GM12872 (cell line): Measurements from ENCODE around the gene UBL7.

Experiments used
- TF ChIP-seq, protein P1 (sequence below): IDR thresholded peaks from 3 replicates; pipeline ENCODE4 v1.5.1; 2011; ENCODE audit warnings: low read depth, mild to moderate bottlenecking, low read length, moderate library complexity; ENCODE audit not compliant: insufficient read depth

Gene UBL7

DNA sequence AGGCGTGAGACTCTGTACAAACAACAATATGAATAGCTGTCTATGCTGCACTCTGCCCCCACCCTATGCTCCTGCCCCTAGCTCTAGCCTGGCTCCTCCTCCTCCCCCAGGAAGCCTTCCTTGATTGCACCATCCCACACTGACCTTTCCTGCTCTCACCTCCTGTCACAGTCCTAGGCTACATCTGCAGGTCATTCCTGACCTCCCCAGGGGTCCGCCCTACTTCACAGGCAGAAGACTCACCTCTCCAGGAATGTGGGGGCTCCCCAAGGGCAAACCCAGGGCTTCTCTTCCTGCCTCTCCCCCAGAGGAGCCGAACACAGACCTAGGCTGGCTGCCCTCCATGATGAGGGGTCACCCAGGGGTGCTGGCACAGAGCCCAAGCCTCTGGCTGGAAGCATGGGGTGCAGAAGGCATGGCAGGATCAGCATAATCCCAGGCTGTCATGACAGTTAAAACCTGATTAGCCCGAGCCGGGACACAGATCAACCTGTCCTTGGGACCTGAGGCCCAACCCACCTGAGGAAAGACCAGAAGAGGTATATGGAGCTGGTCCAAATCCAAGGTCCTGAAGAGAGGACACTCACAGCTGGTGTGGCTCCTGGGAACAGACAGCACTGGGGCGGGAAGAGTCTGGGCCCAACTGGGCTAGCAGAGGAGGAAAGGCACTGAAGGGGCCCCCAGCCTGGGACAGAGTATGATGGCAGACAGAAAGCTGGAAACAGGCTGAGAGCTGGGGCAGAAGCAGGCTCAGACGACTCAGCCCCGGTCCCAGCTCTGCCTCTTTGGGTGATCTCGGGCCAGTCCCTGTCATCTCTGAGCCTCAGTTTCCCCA, 33.1 kb downstream of the UBL7 start:
- TF ChIP-seq, protein P1, sequence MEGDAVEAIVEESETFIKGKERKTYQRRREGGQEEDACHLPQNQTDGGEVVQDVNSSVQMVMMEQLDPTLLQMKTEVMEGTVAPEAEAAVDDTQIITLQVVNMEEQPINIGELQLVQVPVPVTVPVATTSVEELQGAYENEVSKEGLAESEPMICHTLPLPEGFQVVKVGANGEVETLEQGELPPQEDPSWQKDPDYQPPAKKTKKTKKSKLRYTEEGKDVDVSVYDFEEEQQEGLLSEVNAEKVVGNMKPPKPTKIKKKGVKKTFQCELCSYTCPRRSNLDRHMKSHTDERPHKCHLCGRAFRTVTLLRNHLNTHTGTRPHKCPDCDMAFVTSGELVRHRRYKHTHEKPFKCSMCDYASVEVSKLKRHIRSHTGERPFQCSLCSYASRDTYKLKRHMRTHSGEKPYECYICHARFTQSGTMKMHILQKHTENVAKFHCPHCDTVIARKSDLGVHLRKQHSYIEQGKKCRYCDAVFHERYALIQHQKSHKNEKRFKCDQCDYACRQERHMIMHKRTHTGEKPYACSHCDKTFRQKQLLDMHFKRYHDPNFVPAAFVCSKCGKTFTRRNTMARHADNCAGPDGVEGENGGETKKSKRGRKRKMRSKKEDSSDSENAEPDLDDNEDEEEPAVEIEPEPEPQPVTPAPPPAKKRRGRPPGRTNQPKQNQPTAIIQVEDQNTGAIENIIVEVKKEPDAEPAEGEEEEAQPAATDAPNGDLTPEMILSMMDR: no peak

DNA sequence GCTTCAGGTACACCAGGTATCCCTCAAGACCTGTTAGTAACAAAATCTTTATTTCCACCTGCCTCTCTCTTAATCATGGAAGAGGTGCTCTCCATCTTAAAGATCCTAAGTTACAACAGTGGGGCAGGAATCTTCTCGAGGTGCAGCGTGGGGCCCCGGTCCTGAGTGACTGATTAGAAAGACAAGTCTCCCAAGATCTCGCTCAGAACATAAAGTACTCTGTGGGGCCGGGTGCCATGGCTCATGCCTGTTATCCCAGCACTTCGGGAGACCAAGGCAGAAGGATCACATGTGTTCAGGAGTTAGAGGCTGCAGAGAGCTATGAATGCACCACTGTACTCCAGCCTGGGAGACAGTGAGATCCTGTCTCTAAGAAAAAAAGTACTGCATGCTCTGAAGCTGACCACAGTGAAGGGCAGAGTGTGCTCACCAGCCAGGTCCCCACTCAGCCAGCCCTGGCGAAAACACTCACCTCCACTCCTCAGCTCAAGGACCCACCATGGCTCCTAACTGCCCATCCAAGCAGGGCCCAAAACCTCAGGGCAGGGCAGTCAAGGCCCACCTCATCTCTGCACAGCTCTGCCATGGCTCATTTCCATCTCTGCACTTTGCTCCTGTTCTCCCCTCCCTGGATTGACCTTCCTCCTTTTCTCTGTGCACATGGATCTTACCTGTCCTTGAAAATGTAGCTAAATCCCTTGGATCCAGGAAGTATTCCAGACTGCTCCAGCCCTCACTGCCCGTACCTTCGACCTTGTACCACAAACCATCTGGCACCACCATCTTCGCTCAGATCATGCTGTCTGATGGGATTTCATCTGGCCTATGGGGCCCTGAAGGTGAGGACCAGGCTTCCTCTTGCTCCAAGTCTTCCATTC, 34.3 kb downstream of the UBL7 start:
- TF ChIP-seq, protein P1: no peak

DNA sequence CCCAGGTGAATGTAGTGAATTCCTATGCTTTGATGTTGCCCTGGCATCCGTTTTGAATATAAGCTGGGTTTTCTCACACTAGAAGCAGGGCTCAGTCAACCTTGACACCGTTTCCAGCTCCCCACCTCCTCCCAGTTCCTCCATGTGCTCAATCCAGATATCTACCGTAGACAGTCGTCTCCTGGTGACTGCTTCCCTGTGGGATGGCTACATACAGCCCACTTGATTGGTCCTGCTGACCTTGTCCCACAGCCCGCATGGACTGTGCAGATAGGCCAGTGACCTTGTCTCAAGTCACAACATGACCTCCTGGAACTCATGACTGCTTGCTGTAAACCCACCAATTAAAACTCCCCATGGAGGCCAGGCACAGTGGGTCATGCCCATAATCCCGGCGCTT, 35.3 kb downstream of the UBL7 start:
- TF ChIP-seq, protein P1: no peak

DNA sequence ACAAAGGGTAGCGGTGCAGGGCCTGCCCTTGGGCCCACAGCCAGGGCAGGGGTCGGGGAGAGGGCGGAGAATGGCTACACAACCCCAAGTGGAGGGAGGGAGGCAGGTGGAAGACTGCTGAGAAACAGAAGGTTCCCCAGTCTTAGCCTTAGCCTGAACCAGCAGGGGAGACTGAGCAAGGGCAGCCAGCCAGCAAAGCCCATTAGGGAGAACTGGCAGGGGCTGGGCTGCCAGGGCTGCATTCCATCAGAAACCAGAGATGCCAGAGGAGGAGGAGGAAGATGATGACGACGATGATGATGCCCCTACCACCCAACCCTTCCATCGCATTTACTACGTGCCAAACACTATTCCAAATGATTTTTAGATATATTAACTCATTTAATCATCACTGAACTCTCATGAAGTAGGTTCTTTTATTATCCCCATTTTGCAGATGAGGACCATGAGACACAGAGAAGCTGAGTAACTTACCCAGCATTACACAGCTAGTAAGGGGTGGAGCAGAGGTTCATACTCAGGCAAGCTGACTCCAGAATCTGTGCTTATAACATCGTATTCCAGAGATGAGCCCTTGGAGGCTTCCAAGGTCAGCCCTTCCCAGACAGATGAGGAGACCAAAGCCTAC, 35.9 kb downstream of the UBL7 start:
- TF ChIP-seq, protein P1: no peak

DNA sequence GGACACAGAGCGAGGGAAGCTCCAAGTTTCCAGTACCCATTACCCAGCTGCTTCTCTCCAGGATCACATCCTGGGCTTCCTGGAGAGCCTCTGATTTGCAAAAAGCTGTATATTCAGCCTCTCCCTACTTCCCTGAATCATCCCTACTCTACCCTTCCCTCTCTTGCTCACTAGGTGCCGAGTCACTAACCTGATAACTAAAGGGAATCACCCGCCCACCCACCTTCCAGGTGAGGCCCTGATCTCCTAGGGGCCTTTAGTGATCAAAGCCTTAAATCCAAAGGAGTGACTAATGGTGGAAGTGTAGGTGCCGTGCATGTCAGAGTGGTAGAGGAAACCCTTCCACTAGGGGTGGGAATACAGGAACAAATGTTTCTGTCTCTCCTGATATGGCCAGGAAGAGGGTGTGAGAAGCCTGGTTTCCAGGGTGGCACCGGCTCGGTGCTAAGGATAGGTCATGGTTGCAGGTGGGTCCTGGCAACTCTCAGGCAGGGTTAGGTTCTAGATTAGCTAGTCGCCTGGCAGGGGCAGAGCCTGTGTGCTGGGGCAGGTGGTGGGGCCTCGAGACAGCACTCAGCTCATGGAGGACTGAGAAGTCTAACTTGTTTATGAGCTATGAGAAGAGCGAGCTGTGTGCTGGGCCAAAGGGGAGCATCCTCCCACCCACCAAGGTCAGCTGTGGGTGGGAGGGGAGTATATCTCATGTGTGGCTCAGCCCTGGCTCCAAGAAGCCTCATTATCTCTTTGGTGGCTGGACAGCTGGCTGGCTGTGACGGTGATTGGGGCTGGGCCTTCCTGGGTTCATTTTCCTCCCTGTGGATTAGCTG, 37.3 kb downstream of the UBL7 start:
- TF ChIP-seq, protein P1: no peak

DNA sequence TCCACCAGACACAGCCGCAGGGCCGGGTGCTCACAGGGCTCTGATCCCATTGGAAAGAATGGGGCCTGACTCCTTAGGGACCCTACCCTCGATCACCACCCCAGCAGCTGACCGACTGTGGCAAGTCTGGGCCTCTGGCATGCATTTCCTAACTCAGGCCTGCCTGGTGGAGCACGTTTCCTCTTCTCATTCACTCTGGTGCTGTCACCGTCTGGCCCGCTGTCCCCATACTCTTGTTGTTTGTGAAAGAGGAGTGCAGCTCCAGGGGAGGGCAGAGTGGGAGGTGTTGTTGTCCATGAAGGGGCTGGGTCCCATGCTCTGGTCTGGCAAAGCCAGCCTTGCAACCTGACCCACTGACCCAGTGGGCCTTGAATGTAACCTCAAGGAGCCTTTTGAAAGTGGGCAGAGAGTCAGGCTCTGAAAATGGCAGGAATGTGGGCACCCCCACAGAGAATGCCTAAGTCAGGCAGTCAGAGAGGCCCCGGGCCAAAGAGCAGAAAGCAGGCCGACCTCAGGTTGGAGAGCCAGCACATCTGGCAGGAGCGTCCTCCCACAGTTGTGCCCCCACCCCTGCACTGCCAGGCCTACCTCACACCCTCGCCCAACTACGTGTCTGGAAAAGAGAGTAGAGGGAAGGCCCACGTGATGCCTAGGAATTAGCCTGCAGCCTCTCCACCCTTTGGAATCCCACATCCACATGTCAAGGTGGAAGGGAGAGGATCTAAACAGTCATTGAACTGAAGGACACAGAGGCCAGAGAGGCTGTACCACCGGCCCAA, 38.1 kb downstream of the UBL7 start:
- TF ChIP-seq, protein P1: no peak
